ENCODE measurements around the gene GMNN. TPM values are rescaled to one million over a fixed set of nuclear protein-coding genes. Genes with fewer than 3 reads are reported as not detected.
"Not testable (repeated sequence)": the region's sequence is repeated elsewhere in the genome, so short reads cannot be mapped to it uniquely, and the experiment has no call there.

GMNN gene
- total RNA-seq, 1 donor from 2014 or later, result 10.0 TPM

- H3K4me3 ChIP-seq, result no peak overlapping the region
- intact Hi-C loops (cut with DNase I), result no loop called here
- no peaks in the 10 kb centered on the region for H3K36me3 ChIP-seq
- H3K4me1 ChIP-seq, result no peaks in the 10 kb centered on the region
- no peak for TF ChIP-seq CTCF (IDR thresholded peaks at IDR 0.05)
- DNase-seq (no peak), ATAC-seq (no peak)
- H3K27me3 ChIP-seq, result no peaks in the 10 kb centered on the region
- no peaks in the 10 kb centered on the region for H3K9me3 ChIP-seq
- H3K27ac ChIP-seq, result no peak overlapping the region
Measured at GRCh38 chr6:24759718-24760117, 15.0 kb upstream of the GMNN start.

GRCh38 chr6:24760210-24760609, 14.5 kb upstream of the GMNN start:
- Histone ChIP-seq H3K9me3 (no peaks in the 10 kb centered on the region), H3K4me1 (no peaks in the 10 kb centered on the region), H3K4me3 (no peak overlapping the region), H3K36me3 (no peaks in the 10 kb centered on the region), H3K27ac (no peak overlapping the region), H3K27me3 (no peaks in the 10 kb centered on the region)
- no peak for DNase-seq
- no peak for TF ChIP-seq CTCF (IDR thresholded peaks at IDR 0.05)
- intact Hi-C loops (cut with DNase I), result no loop called here
- no peak for ATAC-seq

GRCh38 chr6:24761193-24761835, 13.4 kb upstream of the GMNN start:
- intact Hi-C loops (cut with DNase I), result no loop called here
- TF ChIP-seq CTCF (IDR thresholded peaks at IDR 0.05), result no peak

GRCh38 chr6:24761851-24762250, 12.9 kb upstream of the GMNN start:
- no peak for DNase-seq
- H3K9me3 ChIP-seq, result no peaks in the 10 kb centered on the region
- no peaks in the 10 kb centered on the region for H3K36me3 ChIP-seq
- no peak overlapping the region for H3K4me3 ChIP-seq
- intact Hi-C loops (cut with DNase I), result no loop called here
- no peak for TF ChIP-seq CTCF (IDR thresholded peaks at IDR 0.05)
- H3K27ac ChIP-seq, result no peak overlapping the region
- H3K4me1 ChIP-seq, result no peaks in the 10 kb centered on the region
- ATAC-seq, result no peak
- no peaks in the 10 kb centered on the region for H3K27me3 ChIP-seq

More at GRCh38 chr6:24761193-24761835, 13.4 kb upstream of the GMNN start:
- Histone ChIP-seq H3K36me3 (no peaks in the 10 kb centered on the region), H3K4me1 (no peaks in the 10 kb centered on the region), H3K9me3 (no peaks in the 10 kb centered on the region), H3K4me3 (no peak overlapping the region), H3K27me3 (no peaks in the 10 kb centered on the region), H3K27ac (no peak overlapping the region)
- ATAC-seq, result peak; percentile 53
- no peak for DNase-seq

GRCh38 chr6:24763578-24763977, 11.2 kb upstream of the GMNN start:
- Histone ChIP-seq H3K4me3 (no peak overlapping the region), H3K9me3 (no peaks in the 10 kb centered on the region), H3K4me1 (no peaks in the 10 kb centered on the region), H3K27ac (no peak overlapping the region), H3K36me3 (no peaks in the 10 kb centered on the region), H3K27me3 (no peaks in the 10 kb centered on the region)
- intact Hi-C loops (cut with DNase I), result no loop called here
- TF ChIP-seq CTCF (IDR thresholded peaks at IDR 0.05), result no peak
- peak; percentile 70 for ATAC-seq
- no peak for DNase-seq

GRCh38 chr6:24764833-24765828, 9.6 kb upstream of the GMNN start:
- H3K9me3 ChIP-seq; ATAC-seq; H3K36me3 ChIP-seq; H3K4me1 ChIP-seq; H3K27ac ChIP-seq; DNase-seq; intact Hi-C loops (cut with DNase I); H3K27me3 ChIP-seq; H3K4me3 ChIP-seq: not testable (repeated sequence)

GRCh38 chr6:24765968-24766367, 8.8 kb upstream of the GMNN start:
- H3K36me3 ChIP-seq; H3K9me3 ChIP-seq; DNase-seq; ATAC-seq; H3K4me3 ChIP-seq; intact Hi-C loops (cut with DNase I); H3K4me1 ChIP-seq; H3K27ac ChIP-seq; H3K27me3 ChIP-seq: not testable (repeated sequence)

All from upper lobe of right lung (tissue), 1 donor.